Neural crest cell (in vitro differentiated cells): ENCODE measurements around the gene MBTPS1. TPM values are rescaled to one million over a fixed set of nuclear protein-coding genes. Genes with fewer than 3 reads are reported as not detected.
A peak's percentile ranks its signal among the peaks of the same experiment; 100 is the strongest.

Source experiments
- DNase-seq: peaks from one replicate; pipeline ENCODE4 v3.0.0; 2021; ENCODE audit warnings: low read depth, mixed read lengths, low spot score
- H3K27ac Mint-ChIP-seq: one replicate; pipeline ENCODE4 v1.8.0; 2021; ENCODE audit warnings: mild to moderate bottlenecking, mixed read lengths; ENCODE audit not compliant: unreplicated experiment
- H3K27me3 Mint-ChIP-seq: 2 replicates; pipeline ENCODE4 v1.8.0; 2021; ENCODE audit warnings: low read depth, mild to moderate bottlenecking, mixed read lengths
- H3K36me3 Mint-ChIP-seq: 2 replicates; pipeline ENCODE4 v1.8.0; 2021; ENCODE audit warnings: low read depth, mild to moderate bottlenecking, mixed read lengths
- H3K4me1 Mint-ChIP-seq: 2 replicates; pipeline ENCODE4 v1.8.0; 2021; ENCODE audit warnings: mixed read lengths
- H3K4me3 Mint-ChIP-seq: one replicate; pipeline ENCODE4 v1.8.0; 2021; ENCODE audit warnings: mild to moderate bottlenecking, mixed read lengths
- H3K9me3 Mint-ChIP-seq: 2 replicates; pipeline ENCODE4 v1.8.0; 2021; ENCODE audit warnings: mixed read lengths
- total RNA-seq: library from RNA; stranded (reverse); gene quantifications from 2 replicates; pipeline ENCODE4 v1.2.1, GENCODE V29; 2021
- TF ChIP-seq, protein P1 (sequence below): fragments of 200-600 bp; sonication (generic); conservative IDR thresholded peaks from 2 replicates; pipeline ENCODE4 v1.5.0; 2021; ENCODE audit warnings: antibody characterized with exemption, mild to moderate bottlenecking

The MBTPS1 gene
- total RNA-seq, 1 donor from 2014 or later, result 59.0 TPM

DNA sequence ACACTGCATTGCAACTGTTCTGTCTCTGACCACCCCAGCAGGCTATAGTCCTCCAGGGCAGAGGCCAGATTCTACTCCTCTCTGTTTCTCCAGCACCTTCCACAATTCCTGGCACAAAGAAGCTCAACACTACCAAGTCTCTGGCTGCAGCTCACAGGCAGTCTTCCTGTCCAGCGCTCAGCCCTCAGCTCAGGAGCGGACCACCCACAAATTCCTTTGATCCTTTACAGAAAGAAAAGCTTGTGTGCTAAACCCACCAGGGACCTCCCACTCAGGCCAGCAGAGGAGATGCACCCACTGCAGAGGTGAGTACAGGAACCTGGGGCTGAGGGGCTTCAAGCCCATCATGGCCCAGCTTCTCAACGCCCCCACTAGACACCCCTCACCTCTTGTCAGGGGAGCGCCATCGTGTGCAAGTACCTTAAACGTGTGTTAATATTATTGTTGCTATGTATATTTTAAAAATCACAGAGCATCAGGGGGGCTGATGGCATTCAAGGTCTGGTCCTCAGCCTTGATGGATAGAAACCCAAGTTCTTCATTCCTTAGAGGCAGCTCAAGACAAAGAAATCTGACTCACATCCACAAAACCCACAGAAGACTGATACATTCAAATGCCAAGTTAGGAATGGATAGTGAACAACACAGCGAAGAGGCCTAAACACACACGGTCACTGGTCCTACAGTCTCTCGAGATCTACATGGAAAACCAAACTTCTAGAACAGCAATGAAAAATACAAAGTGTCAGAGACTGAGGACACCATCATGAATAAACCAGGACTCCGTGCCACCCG, 19.8 kb upstream of the MBTPS1 start:
- no peak overlapping the region for H3K27ac Mint-ChIP-seq
- peaks cover 52% of the 10 kb centered on the region for H3K4me1 Mint-ChIP-seq
- peak overlapping the region; percentile 28 for H3K4me3 Mint-ChIP-seq
- no peaks in the 10 kb centered on the region for H3K27me3 Mint-ChIP-seq
- no peaks in the 10 kb centered on the region for H3K9me3 Mint-ChIP-seq
- DNase-seq, result no peak
- TF ChIP-seq, protein P1, sequence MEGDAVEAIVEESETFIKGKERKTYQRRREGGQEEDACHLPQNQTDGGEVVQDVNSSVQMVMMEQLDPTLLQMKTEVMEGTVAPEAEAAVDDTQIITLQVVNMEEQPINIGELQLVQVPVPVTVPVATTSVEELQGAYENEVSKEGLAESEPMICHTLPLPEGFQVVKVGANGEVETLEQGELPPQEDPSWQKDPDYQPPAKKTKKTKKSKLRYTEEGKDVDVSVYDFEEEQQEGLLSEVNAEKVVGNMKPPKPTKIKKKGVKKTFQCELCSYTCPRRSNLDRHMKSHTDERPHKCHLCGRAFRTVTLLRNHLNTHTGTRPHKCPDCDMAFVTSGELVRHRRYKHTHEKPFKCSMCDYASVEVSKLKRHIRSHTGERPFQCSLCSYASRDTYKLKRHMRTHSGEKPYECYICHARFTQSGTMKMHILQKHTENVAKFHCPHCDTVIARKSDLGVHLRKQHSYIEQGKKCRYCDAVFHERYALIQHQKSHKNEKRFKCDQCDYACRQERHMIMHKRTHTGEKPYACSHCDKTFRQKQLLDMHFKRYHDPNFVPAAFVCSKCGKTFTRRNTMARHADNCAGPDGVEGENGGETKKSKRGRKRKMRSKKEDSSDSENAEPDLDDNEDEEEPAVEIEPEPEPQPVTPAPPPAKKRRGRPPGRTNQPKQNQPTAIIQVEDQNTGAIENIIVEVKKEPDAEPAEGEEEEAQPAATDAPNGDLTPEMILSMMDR, result no peak
- H3K36me3 Mint-ChIP-seq, result no peaks in the 10 kb centered on the region

DNA sequence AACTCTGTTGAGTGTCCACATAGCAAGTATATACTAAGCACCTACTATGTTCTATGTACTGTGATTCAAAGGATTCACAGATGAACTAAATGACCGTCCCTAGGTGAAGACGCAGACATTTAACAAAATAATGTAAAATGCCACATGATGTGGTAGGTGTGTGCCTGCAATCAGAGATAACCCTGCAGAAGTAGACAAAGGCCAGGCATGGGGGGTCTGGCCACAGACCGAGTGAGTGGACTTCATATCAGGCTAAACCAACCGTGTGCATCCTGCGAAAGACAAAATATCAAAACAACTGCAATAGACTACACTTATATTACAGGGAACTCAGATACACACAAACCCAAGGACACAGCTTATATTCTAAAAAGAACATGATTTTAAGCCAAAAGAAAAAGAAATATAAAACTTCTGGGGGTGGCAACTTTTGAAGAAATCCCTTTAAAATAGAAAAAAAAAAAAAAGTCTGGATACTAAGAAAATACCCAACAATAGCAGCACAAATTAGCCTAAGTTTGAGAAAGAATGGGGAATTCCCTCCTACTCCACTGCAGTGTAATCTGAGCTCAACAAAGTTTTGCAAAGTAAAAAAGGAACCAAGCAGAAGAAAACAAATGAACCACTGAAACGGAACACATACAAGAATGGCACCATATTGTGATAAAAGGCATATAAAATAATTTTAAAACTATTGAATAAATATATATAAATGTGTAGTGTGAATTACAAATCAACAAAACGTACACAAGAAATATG, 16.0 kb upstream of the MBTPS1 start:
- TF ChIP-seq, protein P1, result no peak
- Mint-ChIP-seq H3K27me3 (no peaks in the 10 kb centered on the region), H3K4me1 (peaks cover 26% of the 10 kb centered on the region), H3K9me3 (no peaks in the 10 kb centered on the region), H3K4me3 (no peak overlapping the region), H3K36me3 (peaks cover 6% of the 10 kb centered on the region), H3K27ac (no peak overlapping the region)
- no peak for DNase-seq

DNA sequence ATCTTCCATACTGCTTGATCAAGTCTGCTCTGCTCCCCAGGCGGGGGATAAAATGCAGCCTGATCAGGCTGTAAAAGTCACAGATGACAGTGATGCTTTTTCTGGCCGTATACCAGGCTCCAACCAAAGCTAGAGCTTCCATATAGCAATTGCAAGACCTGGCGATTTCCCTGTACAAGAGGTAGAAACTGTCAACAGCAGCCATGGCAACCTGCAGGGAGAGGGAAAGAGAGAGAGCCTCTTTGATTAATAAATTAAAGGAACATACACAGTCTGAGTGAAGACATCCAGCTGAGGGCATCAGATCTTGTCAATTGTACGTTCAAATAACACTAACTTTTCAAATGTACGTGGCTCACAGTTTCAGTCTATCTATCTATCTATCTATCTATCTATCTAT, 14.4 kb upstream of the MBTPS1 start:
- Mint-ChIP-seq H3K9me3 (no peaks in the 10 kb centered on the region), H3K4me3 (no peak overlapping the region), H3K36me3 (peaks cover 11% of the 10 kb centered on the region), H3K27ac (no peak overlapping the region), H3K27me3 (no peaks in the 10 kb centered on the region), H3K4me1 (peaks cover 12% of the 10 kb centered on the region)
- DNase-seq, result no peak
- TF ChIP-seq, protein P1, result no peak

DNA sequence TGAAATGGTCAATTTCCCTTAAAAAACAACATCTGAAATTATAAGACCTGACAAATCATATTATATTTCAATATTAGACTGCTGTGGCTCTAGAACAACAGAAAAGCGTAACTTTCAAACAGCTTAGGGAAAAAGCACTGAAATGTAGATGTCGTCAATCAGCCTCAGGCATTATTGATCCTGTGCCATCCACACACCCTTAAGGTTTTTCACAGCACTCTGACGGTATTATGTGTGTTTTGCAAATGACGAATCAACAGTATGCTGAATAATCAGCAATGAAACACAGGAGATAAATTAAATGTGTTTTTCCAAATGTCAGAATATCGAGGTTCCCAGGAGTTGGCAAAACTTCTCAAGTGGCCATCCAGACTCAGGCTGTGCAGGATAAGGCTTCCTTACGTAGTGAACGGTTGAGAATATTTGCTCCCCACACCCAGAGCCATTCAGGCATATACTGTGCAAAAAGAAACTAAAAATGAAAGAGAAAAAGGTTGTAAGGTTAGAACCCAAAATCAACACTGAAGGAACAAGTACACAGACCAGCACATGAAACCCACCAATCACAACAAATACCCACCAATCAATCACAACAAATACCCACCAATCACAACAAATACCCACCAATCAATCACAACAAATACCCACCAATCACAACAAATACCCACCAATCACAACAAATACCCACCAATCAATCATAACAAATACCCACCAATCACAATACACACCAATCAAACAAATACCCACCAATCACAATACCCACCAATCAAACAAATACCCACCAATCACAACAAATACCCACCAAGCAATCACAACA, 7.7 kb upstream of the MBTPS1 start:
- H3K36me3 Mint-ChIP-seq, result peaks cover 19% of the 10 kb centered on the region

DNA sequence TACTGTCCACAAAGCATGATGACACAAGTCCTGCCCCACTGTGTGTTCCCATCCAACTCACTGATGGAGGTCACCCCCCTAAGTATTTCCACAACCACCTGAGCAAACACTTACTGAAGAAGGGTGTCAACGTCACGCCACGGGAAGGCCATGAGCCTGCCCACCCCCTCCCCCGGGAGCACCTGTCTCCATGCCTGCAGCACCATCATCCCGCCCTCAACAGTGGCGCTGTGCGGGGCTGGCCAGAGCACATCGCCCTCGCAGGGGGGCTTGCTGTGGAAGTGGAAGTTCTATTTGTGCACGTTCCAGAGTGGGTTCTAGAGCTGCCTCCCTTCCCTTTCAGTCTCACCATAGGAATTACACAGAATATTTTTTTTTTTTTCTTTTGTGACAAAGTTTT, 4.3 kb upstream of the MBTPS1 start:
- TF ChIP-seq, protein P1, result no peak

More for the DNA sequence above, 7.7 kb upstream of the MBTPS1 start:
- Mint-ChIP-seq H3K27me3 (no peaks in the 10 kb centered on the region), H3K4me3 (no peak overlapping the region), H3K9me3 (no peaks in the 10 kb centered on the region), H3K4me1 (no peaks in the 10 kb centered on the region), H3K27ac (no peak overlapping the region)
- no peak for DNase-seq
- TF ChIP-seq, protein P1, result no peak

More for the DNA sequence above, 4.3 kb upstream of the MBTPS1 start:
- Mint-ChIP-seq H3K4me1 (peaks cover 14% of the 10 kb centered on the region), H3K4me3 (peak overlapping the region; percentile 31), H3K27ac (no peak overlapping the region), H3K36me3 (peaks cover 11% of the 10 kb centered on the region), H3K9me3 (no peaks in the 10 kb centered on the region), H3K27me3 (no peaks in the 10 kb centered on the region)
- DNase-seq, result no peak
